KMS-11 (cell line): ENCODE results near the gene PPM1H.
A peak's percentile ranks its signal among the peaks of the same experiment; 100 is the strongest.

Experiments used
- H2AFZ ChIP-seq: fragments of 200-600 bp; sonication (generic); 2 replicates; pipeline ENCODE4 v1.6.1; 2016; ENCODE audit warnings: antibody characterized with exemption, mixed run types, low read depth
- H3K27ac ChIP-seq: fragments of 200-600 bp; sonication (generic); 2 replicates; pipeline ENCODE4 v1.6.1; 2016; ENCODE audit warnings: mild to moderate bottlenecking, mixed run types
- H3K27me3 ChIP-seq: fragments of 200-600 bp; sonication (generic); 2 replicates; pipeline ENCODE4 v1.6.1; 2017; ENCODE audit warnings: mild to moderate bottlenecking, low read depth, mixed run types, moderate library complexity; ENCODE audit not compliant: insufficient read depth
- H3K36me3 ChIP-seq: fragments of 200-600 bp; sonication (generic); 2 replicates; pipeline ENCODE4 v1.6.1; 2017; ENCODE audit warnings: mild to moderate bottlenecking, mixed run types; ENCODE audit not compliant: insufficient read depth
- H3K4me1 ChIP-seq: fragments of 200-600 bp; sonication (generic); 2 replicates; pipeline ENCODE4 v1.6.1; 2016; ENCODE audit warnings: mild to moderate bottlenecking, low read depth, mixed run types; ENCODE audit not compliant: poor library complexity, severe bottlenecking
- H3K4me2 ChIP-seq: fragments of 200-600 bp; sonication (generic); 2 replicates; pipeline ENCODE4 v1.7.0; 2016; ENCODE audit warnings: mild to moderate bottlenecking, mixed run types
- H3K4me3 ChIP-seq: fragments of 200-600 bp; sonication (generic); IDR thresholded peaks from 2 replicates; pipeline ENCODE4 v1.6.1; 2017; ENCODE audit warnings: low read depth, low read length, mixed read lengths; ENCODE audit not compliant: insufficient read depth
- H3K79me2 ChIP-seq: fragments of 200-600 bp; sonication (generic); 2 replicates; pipeline ENCODE4 v1.6.1; 2016; ENCODE audit warnings: low read depth, mixed run types; ENCODE audit not compliant: insufficient read depth
- H3K9ac ChIP-seq: fragments of 200-600 bp; sonication (generic); 2 replicates; pipeline ENCODE4 v1.6.1; 2016; ENCODE audit warnings: mild to moderate bottlenecking, mixed run types
- H4K20me1 ChIP-seq: fragments of 200-600 bp; sonication (generic); 2 replicates; pipeline ENCODE4 v1.6.1; 2016; ENCODE audit warnings: mild to moderate bottlenecking, mixed run types; ENCODE audit not compliant: insufficient read depth
- TF ChIP-seq, protein P1 (sequence below): fragments of 200-600 bp; sonication (generic); conservative IDR thresholded peaks from 2 replicates; pipeline ENCODE4 v1.6.1; 2017; ENCODE audit warnings: low read depth, mild to moderate bottlenecking, antibody characterized with exemption, low read length, moderate library complexity, mixed read lengths

The PPM1H gene

DNA sequence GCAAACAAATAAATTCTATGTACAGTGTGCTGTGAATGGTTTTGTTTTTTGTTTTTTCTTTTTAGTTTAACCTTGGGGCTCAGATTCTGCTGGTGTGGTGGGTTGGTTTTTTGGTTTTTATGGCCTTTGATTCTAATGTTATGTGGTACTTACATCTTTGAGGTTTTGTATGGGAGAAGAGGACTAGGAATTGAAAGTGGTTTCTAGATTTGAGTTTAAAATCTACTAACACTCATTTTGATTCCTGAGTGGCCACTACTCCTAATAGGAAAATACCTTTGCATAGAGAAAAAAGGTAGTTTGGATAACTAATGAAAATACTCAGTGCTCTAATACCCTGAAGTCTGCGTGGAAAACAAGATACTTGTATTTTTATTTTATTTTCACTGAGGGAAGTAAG, 330.6 kb downstream of the PPM1H start:
- Histone ChIP-seq H3K79me2 (peaks cover 26% of the 10 kb centered on the region), H4K20me1 (no peaks in the 10 kb centered on the region), H3K36me3 (no peaks in the 10 kb centered on the region), H2AFZ (peak overlapping the region; percentile 63; the same call in 1 of the 2 replicates), H3K4me2 (peak overlapping the region; percentile 80), H3K27me3 (no peaks in the 10 kb centered on the region), H3K4me1 (peaks cover 34% of the 10 kb centered on the region), H3K9ac (peak overlapping the region; percentile 99), H3K4me3 (no peak overlapping the region), H3K27ac (peak overlapping the region; percentile 100)
- TF ChIP-seq, protein P1, sequence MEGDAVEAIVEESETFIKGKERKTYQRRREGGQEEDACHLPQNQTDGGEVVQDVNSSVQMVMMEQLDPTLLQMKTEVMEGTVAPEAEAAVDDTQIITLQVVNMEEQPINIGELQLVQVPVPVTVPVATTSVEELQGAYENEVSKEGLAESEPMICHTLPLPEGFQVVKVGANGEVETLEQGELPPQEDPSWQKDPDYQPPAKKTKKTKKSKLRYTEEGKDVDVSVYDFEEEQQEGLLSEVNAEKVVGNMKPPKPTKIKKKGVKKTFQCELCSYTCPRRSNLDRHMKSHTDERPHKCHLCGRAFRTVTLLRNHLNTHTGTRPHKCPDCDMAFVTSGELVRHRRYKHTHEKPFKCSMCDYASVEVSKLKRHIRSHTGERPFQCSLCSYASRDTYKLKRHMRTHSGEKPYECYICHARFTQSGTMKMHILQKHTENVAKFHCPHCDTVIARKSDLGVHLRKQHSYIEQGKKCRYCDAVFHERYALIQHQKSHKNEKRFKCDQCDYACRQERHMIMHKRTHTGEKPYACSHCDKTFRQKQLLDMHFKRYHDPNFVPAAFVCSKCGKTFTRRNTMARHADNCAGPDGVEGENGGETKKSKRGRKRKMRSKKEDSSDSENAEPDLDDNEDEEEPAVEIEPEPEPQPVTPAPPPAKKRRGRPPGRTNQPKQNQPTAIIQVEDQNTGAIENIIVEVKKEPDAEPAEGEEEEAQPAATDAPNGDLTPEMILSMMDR: no peak

DNA sequence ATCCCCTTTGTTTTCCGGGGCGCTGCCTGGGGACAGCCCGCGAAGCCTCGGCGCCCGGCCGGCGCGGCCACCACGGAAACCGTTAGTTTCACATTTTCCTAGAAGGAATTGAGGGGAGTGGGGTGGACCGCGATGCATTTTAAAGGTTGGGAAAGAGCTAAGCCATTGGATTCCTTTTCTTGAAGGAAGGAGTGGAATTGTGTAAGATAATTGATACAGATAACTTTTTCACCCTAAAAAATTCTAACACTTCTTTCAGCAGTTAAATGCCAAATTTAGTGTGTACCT, 331.2 kb downstream of the PPM1H start:
- H3K79me2 ChIP-seq: peaks cover 26% of the 10 kb centered on the region
- H3K27me3 ChIP-seq: no peaks in the 10 kb centered on the region
- H2AFZ ChIP-seq: peak overlapping the region; percentile 63
- TF ChIP-seq, protein P1: no peak
- H3K9ac ChIP-seq: peak overlapping the region; percentile 99
- no peak overlapping the region for H3K4me3 ChIP-seq
- peak overlapping the region; percentile 100 for H3K27ac ChIP-seq
- no peaks in the 10 kb centered on the region for H4K20me1 ChIP-seq
- peaks cover 34% of the 10 kb centered on the region for H3K4me1 ChIP-seq
- H3K4me2 ChIP-seq: peak overlapping the region; percentile 80
- no peaks in the 10 kb centered on the region for H3K36me3 ChIP-seq

- H3K79me2 ChIP-seq: peaks cover 26% of the 10 kb centered on the region
- no peak overlapping the region for H3K4me3 ChIP-seq
- H3K27me3 ChIP-seq: no peaks in the 10 kb centered on the region
- peaks cover 34% of the 10 kb centered on the region for H3K4me1 ChIP-seq
- peak overlapping the region; percentile 100 for H3K27ac ChIP-seq
- TF ChIP-seq, protein P1: 0 out of 2 replicates have a peak, but pooled peaks have one; percentile 9
- H3K36me3 ChIP-seq: no peaks in the 10 kb centered on the region
- H3K4me2 ChIP-seq: peak overlapping the region; percentile 87
- peak overlapping the region; percentile 63 for H2AFZ ChIP-seq
- no peaks in the 10 kb centered on the region for H4K20me1 ChIP-seq
- H3K9ac ChIP-seq: peak overlapping the region; percentile 99
Measured at GRCh38 chr12:62603061-62603810, 331.7 kb downstream of the PPM1H start.

DNA sequence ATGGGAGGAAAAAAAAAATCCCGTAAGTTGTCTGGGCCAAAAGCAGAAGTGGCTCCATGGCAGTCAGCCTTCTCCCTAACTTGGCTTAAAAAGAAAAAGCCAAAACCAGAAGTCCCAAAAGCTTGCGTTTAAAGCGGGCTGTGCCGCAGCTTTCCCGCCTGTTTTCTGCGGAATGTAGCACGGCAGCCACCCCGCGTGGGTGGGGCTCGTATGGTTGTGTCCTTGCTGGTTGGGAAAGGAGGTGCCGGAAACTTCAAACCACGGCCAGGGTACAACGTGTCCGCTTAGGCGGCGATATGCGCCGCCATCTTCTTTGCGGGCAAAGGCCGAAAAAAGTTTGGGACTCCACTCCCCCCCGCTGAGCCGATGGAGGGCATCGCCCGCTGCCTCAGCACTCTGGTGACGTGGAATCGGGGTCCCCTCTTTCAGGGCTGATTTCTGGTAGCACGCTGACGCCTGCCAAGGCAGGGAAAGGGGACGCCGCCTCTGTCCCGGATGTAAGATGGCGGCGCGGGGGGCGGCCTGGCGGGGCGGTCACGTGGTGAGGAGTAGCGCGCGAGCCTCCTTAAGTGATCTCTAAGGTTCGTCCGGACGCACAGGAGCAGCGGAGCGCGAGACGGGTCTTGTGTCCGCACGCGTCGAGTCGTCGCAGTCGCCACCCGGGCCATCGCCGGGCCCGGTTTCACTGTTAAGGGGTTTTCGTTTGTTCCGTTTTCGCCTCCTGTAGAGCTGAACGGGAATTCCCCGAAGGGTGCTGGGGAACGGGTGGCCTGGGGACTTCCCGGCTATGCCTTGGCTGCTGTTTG, 332.5 kb downstream of the PPM1H start:
- H2AFZ ChIP-seq: peak overlapping the region; percentile 63
- peak overlapping the region; percentile 87 for H3K4me2 ChIP-seq
- H3K36me3 ChIP-seq: no peaks in the 10 kb centered on the region
- peaks cover 26% of the 10 kb centered on the region for H3K79me2 ChIP-seq
- peak overlapping the region; percentile 99 for H3K9ac ChIP-seq
- peaks cover 34% of the 10 kb centered on the region for H3K4me1 ChIP-seq
- H3K27me3 ChIP-seq: no peaks in the 10 kb centered on the region
- no peak overlapping the region for H3K4me3 ChIP-seq
- no peaks in the 10 kb centered on the region for H4K20me1 ChIP-seq
- H3K27ac ChIP-seq: peak overlapping the region; percentile 100
- TF ChIP-seq, protein P1: no peak
